Measurements from ENCODE around the gene LZTS2.

DNA sequence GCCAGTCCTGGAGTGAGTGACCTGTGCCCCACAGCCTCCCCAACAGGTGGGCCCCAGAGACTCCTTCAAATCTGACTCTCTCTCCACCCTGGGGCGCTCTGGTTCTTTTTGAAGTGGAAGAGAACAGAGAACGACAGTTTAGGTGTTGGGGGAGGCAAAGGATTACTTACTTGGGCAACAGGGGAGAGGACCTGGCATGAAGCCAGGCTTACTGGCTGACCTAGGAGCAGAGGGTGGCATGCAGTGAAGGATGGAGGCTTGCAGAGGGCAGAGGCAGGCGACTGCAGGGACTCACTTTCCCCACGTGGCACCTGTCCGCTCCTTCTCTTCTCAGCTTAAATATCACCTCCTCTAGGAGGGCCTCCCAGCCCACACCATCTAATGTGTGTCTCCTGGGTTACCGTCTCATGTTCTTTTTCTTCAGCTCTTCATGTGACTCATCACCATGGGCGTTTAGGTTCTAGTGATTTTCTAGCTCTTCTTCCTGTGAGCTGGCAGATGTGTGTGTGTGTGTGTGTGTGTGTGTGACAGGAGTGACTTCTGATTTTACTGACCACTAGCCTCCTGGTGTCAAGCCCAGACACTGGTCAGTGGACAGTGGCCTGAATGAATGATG lies 15.5 kb downstream of the LZTS2 start:
- TF ChIP-seq SMC3 (IDR thresholded peaks at IDR 0.05; ENCODE audit: low read depth, low read length) (no peak), MXI1 (IDR thresholded peaks at IDR 0.05; ENCODE audit: low read depth, low read length) (no peak), YY1 (IDR thresholded peaks at IDR 0.05; ENCODE audit: low read depth) (no peak), RXRA (IDR thresholded peaks at IDR 0.05; ENCODE audit: borderline replicate concordance, low read depth) (no peak), RAD21 (IDR thresholded peaks at IDR 0.05; ENCODE audit: low read length) (no peak), EP300 (IDR thresholded peaks at IDR 0.05; ENCODE audit: borderline replicate concordance in 1 of 2, low read depth in 1 of 2, low read length in 1 of 2) (no peak), POLR2AphosphoS5 (IDR thresholded peaks at IDR 0.05; ENCODE audit: low read depth, low read length) (no peak), SIN3A (IDR thresholded peaks at IDR 0.05; ENCODE audit: borderline replicate concordance, low read depth, low read length) (no peak; the same call in 1 of the 2 replicates), TCF12 (IDR thresholded peaks at IDR 0.05) (peak; percentile 43; the same call in 1 of the 2 replicates)
- TF ChIP-seq, protein P1, sequence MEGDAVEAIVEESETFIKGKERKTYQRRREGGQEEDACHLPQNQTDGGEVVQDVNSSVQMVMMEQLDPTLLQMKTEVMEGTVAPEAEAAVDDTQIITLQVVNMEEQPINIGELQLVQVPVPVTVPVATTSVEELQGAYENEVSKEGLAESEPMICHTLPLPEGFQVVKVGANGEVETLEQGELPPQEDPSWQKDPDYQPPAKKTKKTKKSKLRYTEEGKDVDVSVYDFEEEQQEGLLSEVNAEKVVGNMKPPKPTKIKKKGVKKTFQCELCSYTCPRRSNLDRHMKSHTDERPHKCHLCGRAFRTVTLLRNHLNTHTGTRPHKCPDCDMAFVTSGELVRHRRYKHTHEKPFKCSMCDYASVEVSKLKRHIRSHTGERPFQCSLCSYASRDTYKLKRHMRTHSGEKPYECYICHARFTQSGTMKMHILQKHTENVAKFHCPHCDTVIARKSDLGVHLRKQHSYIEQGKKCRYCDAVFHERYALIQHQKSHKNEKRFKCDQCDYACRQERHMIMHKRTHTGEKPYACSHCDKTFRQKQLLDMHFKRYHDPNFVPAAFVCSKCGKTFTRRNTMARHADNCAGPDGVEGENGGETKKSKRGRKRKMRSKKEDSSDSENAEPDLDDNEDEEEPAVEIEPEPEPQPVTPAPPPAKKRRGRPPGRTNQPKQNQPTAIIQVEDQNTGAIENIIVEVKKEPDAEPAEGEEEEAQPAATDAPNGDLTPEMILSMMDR (IDR thresholded peaks at IDR 0.05), result no peak

Measured in SK-N-SH (cell line).